Spleen (tissue), 11 donors: ENCODE results near the gene DNM1. TPM values are rescaled to one million over a fixed set of nuclear protein-coding genes. Genes with fewer than 3 reads are reported as not detected.
A peak's percentile ranks its signal among the peaks of the same experiment; 100 is the strongest.

ENCODE experiments used
- DNase-seq: peaks from one replicate; pipeline ENCODE4 v3.0.0-alpha.2; 2020
- H3K27ac ChIP-seq, 8 donors: fragments of 200-600 bp; sonication (generic) in 7 of 8; 1 replicate in 4 of 8; 2 replicates in 4 of 8; pipeline versions ENCODE4 v1.5.0 to v1.8.0; 2016 to 2021; ENCODE audit warnings: inconsistent platforms in 4 of 8, mild to moderate bottlenecking in 4 of 8, moderate library complexity in 1 of 8
- H3K27me3 ChIP-seq, 7 donors: fragments of 200-600 bp; sonication (generic) in 6 of 7; replicated peaks in 1 of 7; 1 replicate in 4 of 7; 2 replicates in 3 of 7; pipeline versions ENCODE4 v1.5.0 to v1.8.0; 2016 to 2021; ENCODE audit warnings: inconsistent platforms in 3 of 7, mild to moderate bottlenecking in 1 of 7
- H3K36me3 ChIP-seq, 6 donors: fragments of 200-600 bp; sonication (generic) in 5 of 6; 1 replicate in 4 of 6; 2 replicates in 2 of 6; pipeline versions ENCODE4 v1.5.0 to v1.8.0; 2016 to 2021; ENCODE audit warnings: inconsistent platforms in 2 of 6
- H3K4me1 ChIP-seq, 6 donors: fragments of 200-600 bp; sonication (generic) in 5 of 6; 1 replicate in 3 of 6; 2 replicates in 3 of 6; pipeline versions ENCODE4 v1.5.0 to v1.8.0; 2016 to 2021; ENCODE audit warnings: inconsistent platforms in 3 of 6
- H3K4me3 ChIP-seq, 8 donors: fragments of 200-600 bp; sonication (generic) in 7 of 8; 1 replicate in 4 of 8; 2 replicates in 4 of 8; pipeline versions ENCODE4 v1.5.0 to v1.8.0; 2016 to 2021; ENCODE audit warnings: inconsistent platforms in 4 of 8, mild to moderate bottlenecking in 4 of 8, moderate library complexity in 2 of 8
- H3K9me3 ChIP-seq, 8 donors: fragments of 200-600 bp; sonication (generic) in 7 of 8; 1 replicate in 4 of 8; 2 replicates in 4 of 8; pipeline versions ENCODE4 v1.5.0 to v1.8.0; 2016 to 2021; ENCODE audit warnings: inconsistent platforms in 4 of 8
- CTCF ChIP-seq, 11 experiments: fragments of 200-600 bp in 7 of 11; fragments of 450-650 bp in 4 of 11; sonication (generic) in 4 of 11; IDR thresholded peaks in 8 of 11; conservative IDR thresholded peaks in 3 of 11; 1 replicate in 7 of 11; 2 replicates in 4 of 11; pipeline versions ENCODE4 v1.4.0 to v1.8.0; 2016 to 2021; ENCODE audit warnings: antibody characterized with exemption in 11 of 11, inconsistent platforms in 4 of 11, mild to moderate bottlenecking in 1 of 11
- POLR2A ChIP-seq, 3 donors: fragments of 450-650 bp; IDR thresholded peaks; one replicate each; pipeline ENCODE4 v1.5.1; 2017; ENCODE audit warnings: antibody characterized with exemption in 3 of 3, mild to moderate bottlenecking in 1 of 3
- POLR2AphosphoS5 ChIP-seq, 3 donors: sonication (generic); formaldehyde crosslinking; IDR thresholded peaks; one replicate each; pipeline ENCODE4 v1.5.1; 2017; ENCODE audit warnings: antibody characterized with exemption in 3 of 3
- WGBS, 5 donors: extraction: QIAGEN DNeasy Blood & Tissue Kit in 3 of 5; methylation state at CpG; one replicate each; pipeline versions ENCODE4 v1.1.5 to v1.1.7; 2013 to 2018; 5-methylcytosine and 5-hydroxymethylcytosine counted together
- intact Hi-C: fragments of 100-400 bp; cut with DNase I; formaldehyde crosslinking; loops from one replicate; pipeline ENCODE4 v1.15.0; 2023; ENCODE audit warnings: low total_unique reads
- polyA plus RNA-seq, 3 donors: library from polyadenylated mRNA; stranded (reverse); fragments of 200-250 nt; gene quantifications; one replicate each; pipeline ENCODE4 v1.2.1, GENCODE V29; 2013
- total RNA-seq, 7 donors: library from RNA; depleted of rRNA in 3 of 7; stranded (reverse); fragments of >200 nt in 3 of 7; fragmentation: NEBNext Ultra II Directional in 4 of 7; extraction: Animal tissue kit (Norgen Biotek cat#: 25700) in 4 of 7; gene quantifications; one replicate each; pipeline versions ENCODE4 v1.1.0 to v1.2.1, GENCODE V29; 2016 to 2021
- donor health status: healthy with polysubstance abuse.
- donor health status: DM: no; HTN: no; CAD: no; lungs with moderate emphysema.
- donor health status: DM: no; HTN: no; CAD: no.
- donor health status: Bipolar disorder and iron deficiency.
- donor health status: healthy.
- donor health status: DM: no; HTN: no; CAD: no.
- donor health status: DM: yes; HTN: yes; CAD: no.

DNM1 gene
- total and polyA plus RNA-seq, 10 donors = 0.42 to 3.6 (median 1.6) TPM

DNA sequence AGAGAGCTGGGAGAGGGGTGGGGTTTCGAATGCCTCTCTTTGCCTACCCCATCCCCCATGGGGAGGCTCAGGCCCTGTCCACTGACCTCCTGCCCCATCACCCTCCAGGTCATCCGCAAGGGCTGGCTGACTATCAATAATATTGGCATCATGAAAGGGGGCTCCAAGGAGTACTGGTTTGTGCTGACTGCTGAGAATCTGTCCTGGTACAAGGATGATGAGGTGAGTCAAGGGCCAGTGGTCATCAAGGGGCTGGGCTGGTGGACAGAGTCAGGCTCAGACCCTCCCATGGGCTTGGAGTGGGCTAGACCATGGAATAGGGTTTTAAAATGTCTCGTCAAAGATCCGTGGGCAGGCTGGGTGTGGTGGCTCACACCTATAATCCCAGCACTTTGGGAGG is 38.9 kb downstream of the DNM1 start:
- intact Hi-C loops = no loop called here
- Histone ChIP-seq H3K9me3 (no peaks in the 10 kb centered on the region), H3K4me1 (peaks cover 0 to 33% (median 17%) of the 10 kb centered on the region in 6 donors), H3K27ac (no peak overlapping the region), H3K4me3 (no peak overlapping the region), H3K27me3 (peaks cover 0 to 36% (median 0%) of the 10 kb centered on the region in 7 donors), H3K36me3 (no peaks in the 10 kb centered on the region)
- DNase-seq = no peak
- TF ChIP-seq POLR2AphosphoS5 (IDR thresholded peaks at IDR 0.05) (no peak), POLR2A (IDR thresholded peaks at IDR 0.05) (no peak), CTCF (IDR thresholded peaks at IDR 0.05 in 8 of 11, conservative IDR thresholded peaks at IDR 0.05 in 3 of 11) (no peak)
- WGBS, 5 donors = 85 to 93% (median 91%) methylated on average over 4 of the region's 4 CpGs

GRCh38 chr9:128242828-128243214 is 39.6 kb downstream of the DNM1 start:
- Histone ChIP-seq H3K27me3 (peaks cover 0 to 36% (median 0%) of the 10 kb centered on the region in 7 donors), H3K27ac (no peak overlapping the region), H3K9me3 (no peaks in the 10 kb centered on the region), H3K36me3 (no peaks in the 10 kb centered on the region), H3K4me1 (peaks cover 0 to 33% (median 17%) of the 10 kb centered on the region in 6 donors), H3K4me3 (no peak overlapping the region)
- intact Hi-C loops = no loop called here
- no peak for TF ChIP-seq POLR2AphosphoS5 (IDR thresholded peaks at IDR 0.05)
- no peak for TF ChIP-seq POLR2A (IDR thresholded peaks at IDR 0.05)
- TF ChIP-seq CTCF (IDR thresholded peaks at IDR 0.05 in 8 of 11, conservative IDR thresholded peaks at IDR 0.05 in 3 of 11) = no peak
- DNase-seq = no peak
- WGBS, 5 donors = 30 to 46% (median 36%) methylated on average over 6 to 7 of the region's 7 CpGs

- H3K9me3 ChIP-seq = no peaks in the 10 kb centered on the region
- no peak for TF ChIP-seq CTCF (IDR thresholded peaks at IDR 0.05 in 8 of 11, conservative IDR thresholded peaks at IDR 0.05 in 3 of 11)
- no peak for TF ChIP-seq POLR2AphosphoS5 (IDR thresholded peaks at IDR 0.05)
- no peak for TF ChIP-seq POLR2A (IDR thresholded peaks at IDR 0.05)
- intact Hi-C loops = no loop called here
- H3K27me3 ChIP-seq = peaks cover 0 to 36% (median 0%) of the 10 kb centered on the region in 7 donors
- H3K36me3 ChIP-seq = no peaks in the 10 kb centered on the region
- 44 to 60% (median 55%) methylated on average over 8 to 13 of the region's 13 CpGs for WGBS, 5 donors
- no peak for DNase-seq
- H3K4me1 ChIP-seq = peaks cover 0 to 33% (median 17%) of the 10 kb centered on the region in 6 donors
- no peak overlapping the region for H3K27ac ChIP-seq
- no peak overlapping the region for H3K4me3 ChIP-seq
Observed at GRCh38 chr9:128243215-128244018, 40.2 kb downstream of the DNM1 start.

- peak overlapping the region in 3 of 8 donors; percentile 21 to 60 (median 55) for H3K27ac ChIP-seq
Observed at GRCh38 chr9:128244091-128244836, 41.1 kb downstream of the DNM1 start.

More at GRCh38 chr9:128244091-128244836, 41.1 kb downstream of the DNM1 start:
- no peak for DNase-seq
- Histone ChIP-seq H3K27me3 (peaks cover 0 to 36% (median 0%) of the 10 kb centered on the region in 7 donors), H3K4me3 (peak overlapping the region in 2 of 8 donors; percentile 7 to 35), H3K9me3 (no peaks in the 10 kb centered on the region), H3K4me1 (peaks cover 0 to 33% (median 17%) of the 10 kb centered on the region in 6 donors), H3K36me3 (no peaks in the 10 kb centered on the region)
- no peak for TF ChIP-seq CTCF (IDR thresholded peaks at IDR 0.05 in 8 of 11, conservative IDR thresholded peaks at IDR 0.05 in 3 of 11)
- TF ChIP-seq POLR2A (IDR thresholded peaks at IDR 0.05) = no peak
- no peak for TF ChIP-seq POLR2AphosphoS5 (IDR thresholded peaks at IDR 0.05)
- WGBS, 5 donors = 34 to 46% (median 38%) methylated on average over 11 to 13 of the region's 13 CpGs
- intact Hi-C loops = no loop called here
